SK-N-DZ (cell line): ENCODE results near the gene S1PR4. TPM values are rescaled to one million over a fixed set of nuclear protein-coding genes. Genes with fewer than 3 reads are reported as not detected.

Experiments used
- DNase-seq: peaks from one replicate; pipeline ENCODE4 v3.0.0-alpha.2; 2015; ENCODE audit warnings: low spot score
- polyA plus RNA-seq, 2 experiments: library from polyadenylated mRNA; depleted of rRNA; stranded (reverse); fragments of >200 nt; gene quantifications; 2 replicates each; pipeline ENCODE4 v1.2.3, GENCODE V29; 2014

Gene S1PR4, protein sequence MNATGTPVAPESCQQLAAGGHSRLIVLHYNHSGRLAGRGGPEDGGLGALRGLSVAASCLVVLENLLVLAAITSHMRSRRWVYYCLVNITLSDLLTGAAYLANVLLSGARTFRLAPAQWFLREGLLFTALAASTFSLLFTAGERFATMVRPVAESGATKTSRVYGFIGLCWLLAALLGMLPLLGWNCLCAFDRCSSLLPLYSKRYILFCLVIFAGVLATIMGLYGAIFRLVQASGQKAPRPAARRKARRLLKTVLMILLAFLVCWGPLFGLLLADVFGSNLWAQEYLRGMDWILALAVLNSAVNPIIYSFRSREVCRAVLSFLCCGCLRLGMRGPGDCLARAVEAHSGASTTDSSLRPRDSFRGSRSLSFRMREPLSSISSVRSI
- polyA plus RNA-seq (2014; cell fraction: cytosol; rRNA removed): not detected in 2 replicates
- polyA plus RNA-seq (2014; cell fraction: nucleus; rRNA removed): not detected in 2 replicates

DNA sequence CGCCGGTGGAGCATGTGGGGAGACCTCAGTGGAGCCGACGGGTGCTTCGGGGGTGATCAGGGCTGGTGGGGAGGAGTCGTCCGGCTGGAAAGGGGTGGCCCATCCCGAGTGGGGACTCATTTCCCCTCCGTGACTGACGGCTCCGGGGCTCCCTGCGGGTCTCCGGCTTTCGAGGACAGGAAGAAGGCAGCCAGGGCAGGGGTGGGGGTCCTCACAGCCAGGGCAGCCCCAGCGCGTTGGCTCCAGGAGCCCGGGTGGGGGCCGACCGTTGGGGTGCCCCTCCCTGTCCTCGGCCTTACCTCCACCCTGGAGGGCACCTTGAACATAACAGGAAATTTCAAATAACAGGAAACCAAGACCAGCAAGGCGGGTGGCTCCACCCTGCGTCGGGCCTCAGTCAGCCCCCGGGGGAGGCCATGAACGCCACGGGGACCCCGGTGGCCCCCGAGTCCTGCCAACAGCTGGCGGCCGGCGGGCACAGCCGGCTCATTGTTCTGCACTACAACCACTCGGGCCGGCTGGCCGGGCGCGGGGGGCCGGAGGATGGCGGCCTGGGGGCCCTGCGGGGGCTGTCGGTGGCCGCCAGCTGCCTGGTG is at the start of gene S1PR4:
TSS of gene S1PR4 (plus strand) at position 393 of the 596 bp plus-strand sequence. CDS start at position 417, 24 bp downstream.
- no peak for DNase-seq

DNA sequence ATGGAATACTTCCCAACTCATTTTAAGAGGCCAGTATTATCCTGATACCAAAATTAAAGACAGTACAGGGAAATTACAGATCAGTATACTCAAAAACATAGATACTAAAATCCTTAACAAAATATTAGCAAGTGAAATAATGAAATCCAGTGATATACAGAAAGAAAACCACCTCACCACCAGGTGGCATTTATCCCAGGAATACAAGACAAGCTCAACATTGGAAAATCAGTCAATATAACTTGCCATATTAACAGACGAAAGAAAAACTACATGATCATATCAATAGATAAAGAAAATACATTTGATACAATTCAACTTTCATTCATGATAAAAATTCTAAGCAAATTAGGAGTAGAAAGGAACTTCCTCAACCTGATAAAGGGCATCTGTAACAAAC is 49.5 kb upstream of the S1PR4 start:
- DNase-seq: peak; percentile 27

DNA sequence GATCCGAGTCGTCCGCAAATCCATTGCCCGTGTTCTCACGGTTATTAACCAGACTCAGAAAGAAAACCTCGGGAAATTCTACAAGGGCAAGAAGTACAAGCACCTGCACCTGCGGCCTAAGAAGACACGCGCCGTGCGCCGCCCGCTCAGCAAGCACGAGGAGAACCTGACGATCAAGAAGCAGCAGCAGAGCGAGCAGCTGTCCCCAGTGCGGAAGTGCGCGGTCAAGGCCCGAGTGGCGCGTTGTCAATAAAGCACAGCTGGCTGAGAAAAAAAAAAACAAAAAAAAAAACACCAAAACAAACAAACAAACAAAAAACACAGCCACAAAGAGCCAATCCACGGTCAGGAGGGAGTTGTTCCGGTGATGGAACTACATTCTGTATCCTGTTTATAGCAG is 47.4 kb upstream of the S1PR4 start:
- DNase-seq: no peak

DNA sequence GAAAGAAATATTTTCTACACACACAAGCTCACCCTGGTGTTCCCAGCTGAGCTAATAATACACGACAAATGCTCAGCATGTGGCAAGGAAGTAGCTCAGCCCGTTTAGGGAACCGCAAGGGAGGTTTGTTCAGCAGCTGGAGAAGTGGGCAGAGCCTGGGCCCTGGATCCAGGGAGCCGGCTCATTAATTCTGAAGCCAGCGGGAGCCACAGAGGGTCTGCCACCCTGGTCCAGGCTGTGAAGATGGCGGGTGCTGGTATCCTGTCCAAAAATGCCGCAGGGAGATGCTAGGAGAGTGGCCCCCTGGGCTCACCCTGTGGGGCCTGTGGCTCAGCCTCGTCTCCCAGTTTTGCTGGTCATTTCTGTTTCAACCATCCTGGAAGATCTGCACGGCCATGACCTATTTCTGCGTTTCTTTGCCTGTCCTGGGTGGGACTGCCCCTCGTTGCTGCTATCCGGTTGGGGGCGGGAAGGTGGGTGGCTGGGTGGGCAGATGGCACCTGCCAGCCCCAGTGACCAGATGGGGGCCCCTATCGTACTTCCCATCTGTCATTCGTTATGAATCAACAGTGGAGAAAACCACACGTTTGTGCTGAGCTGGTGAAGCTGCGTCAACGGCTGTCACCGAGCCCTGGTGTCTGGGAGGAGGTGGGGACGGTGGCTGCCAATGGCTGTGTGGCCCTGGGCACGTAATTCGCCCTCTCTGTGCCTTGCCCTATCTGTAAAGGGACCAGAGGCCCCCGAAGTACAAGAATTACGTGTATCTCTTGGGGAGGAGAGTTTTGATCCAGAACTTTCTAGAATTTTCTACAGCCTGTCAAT is 45.4 kb upstream of the S1PR4 start:
- no peak for DNase-seq

DNA sequence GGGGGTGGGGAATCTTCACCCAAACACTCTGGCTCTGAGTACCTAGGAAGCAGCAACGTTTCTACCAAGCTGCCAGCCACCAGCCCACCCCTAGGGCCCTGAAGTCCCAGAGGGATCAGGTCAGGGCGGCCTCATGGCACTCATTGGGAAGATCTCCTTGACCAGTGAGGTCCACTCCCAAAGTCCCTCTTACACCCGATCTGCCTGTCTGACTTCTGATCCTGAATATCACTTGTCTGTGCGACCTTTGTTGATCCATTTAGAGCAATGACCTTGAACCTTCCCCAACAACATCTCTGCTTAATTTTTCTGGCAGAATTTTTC is 44.8 kb upstream of the S1PR4 start:
- no peak for DNase-seq

DNA sequence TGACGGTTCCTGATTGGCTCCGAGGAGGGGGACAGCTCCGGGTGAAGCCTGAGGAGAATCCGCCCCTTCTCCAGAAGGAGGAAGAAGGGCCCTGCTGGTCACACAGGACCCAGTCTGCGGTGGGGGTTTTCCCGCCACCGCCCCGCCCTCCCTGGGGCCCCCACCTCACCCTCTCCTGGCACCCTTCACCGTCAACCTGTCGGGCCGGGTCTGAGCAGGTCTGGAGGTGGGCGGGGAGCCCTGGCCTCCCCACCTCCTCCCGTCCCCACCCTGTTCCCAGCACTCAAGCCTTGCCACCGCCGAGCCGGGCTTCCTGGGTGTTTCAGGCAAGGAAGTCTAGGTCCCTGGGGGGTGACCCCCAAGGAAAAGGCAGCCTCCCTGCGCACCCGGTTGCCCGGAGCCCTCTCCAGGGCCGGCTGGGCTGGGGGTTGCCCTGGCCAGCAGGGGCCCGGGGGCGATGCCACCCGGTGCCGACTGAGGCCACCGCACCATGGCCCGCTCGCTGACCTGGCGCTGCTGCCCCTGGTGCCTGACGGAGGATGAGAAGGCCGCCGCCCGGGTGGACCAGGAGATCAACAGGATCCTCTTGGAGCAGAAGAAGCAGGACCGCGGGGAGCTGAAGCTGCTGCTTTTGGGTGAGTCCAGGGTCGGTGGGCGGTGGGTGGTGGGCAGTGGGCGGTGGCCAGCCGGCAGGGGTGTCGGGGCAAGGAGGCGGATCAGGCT is 42.4 kb upstream of the S1PR4 start, which contains the start of gene GNA15:
TSS of gene GNA15 (plus strand) at position 73 of the 723 bp plus-strand sequence. CDS start at position 491, 418 bp downstream.
- no peak for DNase-seq

DNA sequence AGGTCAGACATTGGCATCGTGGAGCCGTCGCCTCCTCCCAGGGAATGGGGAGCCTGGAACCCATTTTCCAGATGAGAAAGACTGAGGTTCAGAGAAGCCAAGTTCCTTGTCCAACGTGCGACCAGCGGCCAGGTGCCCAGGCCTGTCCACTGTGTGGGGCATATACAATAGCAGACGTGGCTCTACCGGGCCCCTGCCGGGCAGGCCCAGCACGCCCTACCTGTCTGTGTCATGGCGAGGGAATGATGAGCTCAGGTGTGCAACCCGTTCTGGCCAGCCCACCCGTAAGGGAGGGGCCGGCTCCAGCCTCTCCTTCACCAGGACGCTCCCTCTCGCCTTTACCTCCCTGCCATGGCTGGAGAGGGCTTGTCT is 41.9 kb upstream of the S1PR4 start:
- DNase-seq: no peak

DNA sequence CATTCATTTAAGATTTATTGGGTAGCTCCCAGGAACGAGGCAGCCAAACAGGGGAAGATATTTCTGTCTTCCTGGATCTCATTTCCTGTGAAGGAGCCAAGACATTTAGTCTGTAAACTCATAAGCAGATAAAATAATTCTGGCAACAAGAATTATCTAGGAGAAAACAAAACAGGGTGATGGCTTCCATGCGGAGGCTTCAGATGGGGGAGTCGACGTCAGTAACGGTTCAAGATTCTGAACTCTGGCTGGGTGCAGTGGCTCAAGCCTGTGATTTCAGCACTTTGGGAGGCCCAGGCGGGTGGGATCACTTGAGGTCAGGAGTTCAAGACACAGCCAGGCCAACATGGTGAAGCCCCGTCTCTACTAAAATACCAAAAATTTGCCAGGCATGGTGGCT is 41.5 kb upstream of the S1PR4 start:
- DNase-seq: no peak

DNA sequence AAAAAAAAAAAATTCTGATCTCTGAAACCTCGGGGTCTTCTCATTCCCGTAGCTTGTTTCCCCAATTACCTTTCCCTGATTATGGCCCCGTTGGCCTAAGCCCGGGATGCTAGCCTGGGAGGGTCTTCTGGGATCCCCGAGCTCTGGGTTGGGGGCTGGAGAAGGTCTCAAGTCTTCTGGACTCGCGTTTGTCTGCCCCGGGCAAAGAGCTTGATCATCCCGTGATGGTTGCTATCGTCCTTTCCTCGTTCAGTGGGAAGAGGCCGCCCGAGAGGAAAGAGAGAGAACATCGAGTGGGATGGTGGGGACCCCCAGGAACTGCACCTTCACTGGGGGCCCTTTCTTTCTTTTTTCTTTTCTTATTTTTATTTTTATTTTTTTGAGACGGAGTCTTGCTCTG is 40.3 kb upstream of the S1PR4 start:
- no peak for DNase-seq

DNA sequence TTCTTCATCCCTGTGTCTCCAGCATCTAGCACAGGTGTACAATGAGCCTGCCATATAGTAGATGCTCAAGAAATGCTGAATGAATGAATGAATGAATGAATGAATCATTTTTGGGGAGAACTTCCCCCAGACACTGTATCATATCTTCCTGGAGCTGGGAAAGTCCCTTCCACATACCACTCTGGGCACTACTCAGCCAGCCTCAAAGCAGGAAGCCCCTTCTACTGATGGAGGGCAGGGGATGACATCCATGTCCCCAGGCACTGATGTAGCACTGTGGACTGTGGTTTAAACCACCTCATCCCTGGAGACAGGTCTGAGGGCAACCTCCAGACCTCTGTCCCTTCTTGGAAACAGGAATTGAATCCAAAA is 37.9 kb upstream of the S1PR4 start:
- no peak for DNase-seq

DNA sequence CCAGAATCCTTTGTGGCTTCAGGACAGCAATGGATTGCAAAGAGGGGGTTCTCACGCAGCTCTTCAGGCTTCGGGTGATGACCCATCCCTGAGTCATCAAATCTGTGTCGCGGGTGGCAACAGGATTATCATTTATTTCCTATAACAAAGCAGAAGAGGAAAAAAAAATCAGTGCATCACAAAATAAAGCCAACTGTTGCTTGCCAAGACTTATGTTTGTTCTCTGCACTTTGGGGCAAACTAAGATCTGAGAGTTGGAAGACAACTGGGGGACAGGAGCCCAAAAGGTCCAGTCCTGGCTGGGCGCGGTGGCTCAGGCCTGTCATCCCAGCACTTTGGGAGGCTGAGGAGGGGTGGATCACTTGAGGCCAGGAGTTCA is 36.3 kb upstream of the S1PR4 start:
- no peak for DNase-seq

DNA sequence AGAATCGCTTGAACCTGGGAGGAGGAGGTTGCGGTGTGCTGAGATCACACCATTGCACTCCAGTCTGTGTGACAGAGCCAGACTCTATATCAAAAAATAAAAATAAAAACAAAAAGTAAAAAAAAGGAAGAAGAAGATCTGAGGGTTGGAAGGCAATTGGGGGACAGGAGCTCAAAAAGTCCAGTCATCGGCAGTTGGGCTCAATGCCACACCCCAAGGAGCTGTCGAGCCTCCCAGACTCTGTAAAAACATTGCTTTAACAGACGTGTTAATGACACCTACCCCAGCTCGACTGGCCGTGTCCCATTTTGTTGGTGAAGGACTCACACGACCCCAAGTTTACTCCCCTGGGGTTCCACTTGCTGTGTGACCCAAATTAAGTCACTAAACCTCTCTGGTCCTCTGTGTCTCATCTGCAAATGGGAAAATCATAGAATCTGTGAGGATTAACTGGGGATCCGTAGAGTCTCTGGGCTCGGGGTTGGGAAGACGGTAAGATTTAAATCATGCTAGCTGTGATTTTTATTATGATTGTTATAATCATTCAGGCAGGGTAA is 35.7 kb upstream of the S1PR4 start:
- no peak for DNase-seq

DNA sequence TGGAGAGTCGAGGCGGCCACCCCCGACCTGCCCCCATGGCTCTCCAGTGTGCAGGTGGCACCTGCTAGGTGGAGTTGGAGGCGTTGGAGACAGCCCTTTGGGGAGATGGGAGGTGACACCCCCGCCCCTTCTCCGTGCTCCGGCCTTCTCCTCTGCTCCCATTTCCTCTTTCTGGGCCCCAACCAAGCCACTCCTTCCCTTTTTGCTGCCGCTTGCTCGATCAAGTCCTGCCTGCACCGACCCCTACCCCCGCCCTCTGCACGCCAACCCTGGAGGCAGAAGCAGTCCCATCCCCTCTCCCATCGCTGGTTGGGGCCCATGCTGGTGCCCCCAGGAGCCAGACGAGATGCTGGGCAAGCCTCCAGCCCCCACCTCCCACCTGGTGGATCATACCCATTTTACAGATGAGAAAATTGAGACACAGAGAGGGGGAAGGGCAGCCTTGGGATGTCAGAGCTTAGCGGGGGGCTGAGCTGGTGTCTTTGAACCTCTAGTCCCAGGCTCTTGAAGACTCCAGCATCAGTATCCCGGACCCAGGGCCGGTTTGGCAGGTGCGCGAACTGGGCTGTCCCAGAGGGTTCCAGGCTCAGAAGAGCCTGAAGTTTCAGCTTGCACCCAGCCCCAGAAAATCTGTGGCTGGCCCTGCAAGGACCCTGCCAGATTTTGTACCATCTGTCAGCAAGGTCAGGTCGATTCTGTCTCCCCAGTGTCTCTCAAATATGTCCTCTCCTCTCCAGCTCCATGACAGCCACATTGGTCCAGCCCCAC is 32.5 kb upstream of the S1PR4 start:
- no peak for DNase-seq

DNA sequence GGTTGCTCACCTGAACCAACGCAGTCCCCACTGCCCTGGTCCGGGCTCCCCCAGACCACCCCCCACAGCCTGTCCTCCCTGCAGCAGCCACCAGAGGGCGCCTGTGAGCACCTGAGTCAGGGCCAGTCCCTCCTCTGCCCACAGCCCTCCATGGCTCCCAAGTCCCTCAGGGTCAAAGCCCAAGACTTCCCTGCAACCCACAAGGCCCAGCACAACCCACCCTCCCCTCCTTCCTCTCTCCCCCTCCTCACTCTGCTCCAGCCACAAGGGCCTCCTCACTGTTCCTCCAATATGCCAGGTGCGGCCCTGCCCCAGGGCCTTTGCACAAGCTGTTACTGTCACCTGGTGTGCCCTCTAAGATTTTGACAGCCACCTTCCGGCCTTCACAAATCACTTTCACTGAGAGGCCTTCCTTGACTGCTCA is 31.9 kb upstream of the S1PR4 start:
- DNase-seq: no peak

DNA sequence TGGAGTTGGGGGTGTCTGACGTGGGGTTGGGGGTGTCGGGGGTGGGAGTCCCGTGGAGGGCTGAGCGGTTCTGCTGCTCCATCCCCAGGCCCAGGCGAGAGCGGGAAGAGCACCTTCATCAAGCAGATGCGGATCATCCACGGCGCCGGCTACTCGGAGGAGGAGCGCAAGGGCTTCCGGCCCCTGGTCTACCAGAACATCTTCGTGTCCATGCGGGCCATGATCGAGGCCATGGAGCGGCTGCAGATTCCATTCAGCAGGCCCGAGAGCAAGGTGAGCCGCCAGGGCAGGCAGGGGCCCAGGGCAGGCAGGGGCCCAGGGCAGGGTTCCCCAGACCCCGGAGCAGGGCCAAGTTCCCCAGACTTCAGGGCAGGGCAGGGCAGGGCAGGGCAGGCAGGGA is 30.1 kb upstream of the S1PR4 start:
- DNase-seq: no peak

DNA sequence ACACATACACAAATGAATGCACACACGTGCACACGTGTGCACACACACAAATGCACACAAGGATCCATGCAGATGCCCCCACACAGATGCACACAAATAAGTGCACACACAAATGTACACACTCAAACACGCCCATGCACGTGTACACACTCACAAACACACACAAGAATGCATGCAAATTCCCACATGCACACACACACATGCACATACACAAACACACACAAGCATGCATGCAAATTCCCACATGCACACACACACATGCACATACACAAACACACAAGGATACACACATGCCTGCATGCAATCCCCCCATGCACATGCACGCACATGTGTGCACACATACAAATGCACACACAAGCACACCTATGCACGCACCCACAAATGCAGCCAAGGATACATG is 29.5 kb upstream of the S1PR4 start:
- no peak for DNase-seq

DNA sequence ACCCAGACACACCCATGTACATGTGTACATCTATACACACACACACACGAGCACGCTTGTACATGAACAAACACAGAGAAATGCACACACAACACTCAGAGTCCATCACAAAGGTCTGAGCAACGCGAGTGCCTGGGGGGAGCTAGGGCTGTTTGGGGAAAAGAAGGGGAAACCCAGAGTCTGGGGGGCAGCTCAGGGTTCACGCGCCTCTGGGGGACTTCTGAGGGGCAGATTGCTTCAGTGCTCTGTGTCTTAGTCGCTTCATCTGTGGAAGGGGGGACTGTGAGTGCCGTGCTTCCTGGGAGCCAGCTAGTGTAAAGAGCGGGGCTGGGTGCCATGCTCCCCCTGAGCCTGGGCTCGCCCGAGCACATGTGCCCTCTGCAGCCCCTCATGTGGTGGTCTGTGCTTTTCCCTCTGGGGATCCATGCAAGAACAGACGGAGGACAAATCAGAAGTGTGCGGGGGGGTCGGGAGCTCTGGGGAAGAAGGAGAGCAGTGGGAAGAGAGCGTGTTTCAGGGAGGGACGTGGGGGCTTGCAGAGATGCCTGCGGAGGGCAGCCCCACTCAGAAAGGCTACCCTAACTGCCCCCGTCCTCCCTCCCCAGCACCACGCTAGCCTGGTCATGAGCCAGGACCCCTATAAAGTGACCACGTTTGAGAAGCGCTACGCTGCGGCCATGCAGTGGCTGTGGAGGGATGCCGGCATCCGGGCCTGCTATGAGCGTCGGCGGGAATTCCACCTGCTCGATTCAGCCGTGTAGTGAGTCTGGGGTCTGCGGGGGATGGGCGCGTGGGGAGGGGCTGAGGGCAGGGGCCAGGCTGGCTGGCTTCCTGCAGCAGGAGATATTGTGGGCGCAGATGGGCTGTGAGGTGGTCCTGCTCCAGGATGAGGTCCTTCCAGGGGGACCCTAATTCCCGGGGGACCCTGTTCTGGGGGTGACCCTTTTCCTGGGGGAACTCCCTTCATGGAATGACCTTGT is 28.8 kb upstream of the S1PR4 start:
- DNase-seq: no peak

DNA sequence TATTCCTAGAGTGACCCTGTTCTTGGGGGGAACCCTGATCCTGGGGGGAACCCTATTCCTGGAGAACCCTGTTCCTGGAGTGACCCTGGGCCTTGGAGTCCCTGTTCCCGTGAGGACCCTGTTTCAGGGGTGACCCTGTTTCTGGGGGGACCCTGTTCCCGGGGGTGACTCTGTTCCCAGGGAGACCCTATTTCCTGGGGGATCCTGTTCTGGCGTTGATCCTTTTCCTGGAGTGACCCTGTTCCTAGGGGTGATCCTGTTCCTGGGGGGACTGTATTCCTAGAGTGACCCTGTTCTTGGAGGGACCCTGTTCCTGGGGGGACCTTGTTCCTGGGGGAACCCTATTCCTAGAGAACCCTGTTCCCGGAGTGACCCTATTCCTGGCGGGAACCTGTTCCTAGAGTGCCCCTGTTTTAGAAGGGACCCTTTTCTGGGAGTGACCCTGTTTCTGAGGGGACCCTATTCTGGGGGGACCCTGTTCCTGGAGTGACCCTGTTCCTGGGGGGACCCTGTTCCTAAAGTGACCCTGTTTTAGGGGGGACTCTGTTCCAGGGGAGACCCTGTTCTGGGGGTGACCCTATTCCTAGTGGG is 27.7 kb upstream of the S1PR4 start:
- no peak for DNase-seq
